AG09309 (cell line): ENCODE measurements around the gene RPS5.

Experiments
- DNase-seq: peaks from one replicate; pipeline ENCODE4 v3.0.0-alpha.2; 2010; ENCODE audit warnings: low read depth
- H3K4me3 ChIP-seq: 2 replicates; pipeline ENCODE4 v1.5.1; 2011; ENCODE audit warnings: mild to moderate bottlenecking, low read depth, low read length, moderate library complexity; ENCODE audit not compliant: control insufficient read depth
- TF ChIP-seq, protein P1 (sequence below): IDR thresholded peaks from 2 replicates; pipeline ENCODE4 v1.5.1; 2011; ENCODE audit warnings: mild to moderate bottlenecking, low read depth, low read length, inconsistent platforms; ENCODE audit not compliant: insufficient read depth, control insufficient read depth; ENCODE audit errors: missing control alignments

Gene RPS5

DNA sequence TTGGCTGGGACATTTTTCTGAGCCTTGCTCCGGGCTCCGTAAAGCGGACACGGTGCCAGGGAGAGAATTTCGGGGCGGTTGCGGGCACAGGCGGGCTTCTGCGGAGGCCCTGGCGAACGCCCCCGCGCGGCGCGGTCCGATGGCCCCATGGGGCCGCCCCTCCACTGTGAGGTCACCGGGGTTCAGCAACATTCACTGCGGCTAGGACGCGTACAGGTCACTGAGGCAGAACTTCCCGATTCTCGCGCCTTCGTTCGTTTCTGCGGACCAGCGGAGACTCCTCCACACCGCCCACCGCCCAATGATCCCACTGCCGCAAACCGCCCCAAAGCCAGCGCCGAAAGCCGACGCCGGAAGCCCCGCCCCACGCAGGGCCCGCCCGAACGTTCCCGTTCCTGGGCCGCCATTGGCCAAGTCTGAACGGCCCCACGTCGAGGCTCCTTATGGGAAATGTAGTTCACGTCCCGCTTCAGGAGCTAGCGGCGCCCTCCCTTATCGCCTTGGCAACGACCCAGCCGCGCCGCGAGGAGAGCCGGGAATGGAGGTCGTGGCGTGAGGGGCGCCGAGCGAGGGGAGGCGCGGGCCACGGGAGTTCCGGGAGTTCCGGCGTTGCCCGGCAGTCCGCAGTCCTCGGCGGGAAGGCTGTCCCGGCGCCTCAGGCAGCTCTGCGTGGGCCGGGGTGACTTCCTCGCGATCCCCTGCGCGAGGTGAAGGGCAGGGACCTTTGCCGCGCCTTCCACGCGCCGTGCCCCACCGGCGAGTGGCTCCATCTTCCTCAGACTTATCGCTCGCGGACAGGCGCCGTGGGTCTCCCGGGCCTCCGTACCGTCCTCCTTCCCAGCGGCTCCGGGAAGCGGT, 21.3 kb downstream of the RPS5 start, which contains the start of gene ZNF584:
Gene ZNF584, plus strand, starts transcription at position 498 of the 858 bp plus-strand sequence. CDS start 499 bp downstream, outside the sequence.
- peak within 1 kb of the TSS; percentile 84 for H3K4me3 ChIP-seq
- TF ChIP-seq, protein P1, sequence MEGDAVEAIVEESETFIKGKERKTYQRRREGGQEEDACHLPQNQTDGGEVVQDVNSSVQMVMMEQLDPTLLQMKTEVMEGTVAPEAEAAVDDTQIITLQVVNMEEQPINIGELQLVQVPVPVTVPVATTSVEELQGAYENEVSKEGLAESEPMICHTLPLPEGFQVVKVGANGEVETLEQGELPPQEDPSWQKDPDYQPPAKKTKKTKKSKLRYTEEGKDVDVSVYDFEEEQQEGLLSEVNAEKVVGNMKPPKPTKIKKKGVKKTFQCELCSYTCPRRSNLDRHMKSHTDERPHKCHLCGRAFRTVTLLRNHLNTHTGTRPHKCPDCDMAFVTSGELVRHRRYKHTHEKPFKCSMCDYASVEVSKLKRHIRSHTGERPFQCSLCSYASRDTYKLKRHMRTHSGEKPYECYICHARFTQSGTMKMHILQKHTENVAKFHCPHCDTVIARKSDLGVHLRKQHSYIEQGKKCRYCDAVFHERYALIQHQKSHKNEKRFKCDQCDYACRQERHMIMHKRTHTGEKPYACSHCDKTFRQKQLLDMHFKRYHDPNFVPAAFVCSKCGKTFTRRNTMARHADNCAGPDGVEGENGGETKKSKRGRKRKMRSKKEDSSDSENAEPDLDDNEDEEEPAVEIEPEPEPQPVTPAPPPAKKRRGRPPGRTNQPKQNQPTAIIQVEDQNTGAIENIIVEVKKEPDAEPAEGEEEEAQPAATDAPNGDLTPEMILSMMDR, result no peak
- peak; percentile 48 for DNase-seq

DNA sequence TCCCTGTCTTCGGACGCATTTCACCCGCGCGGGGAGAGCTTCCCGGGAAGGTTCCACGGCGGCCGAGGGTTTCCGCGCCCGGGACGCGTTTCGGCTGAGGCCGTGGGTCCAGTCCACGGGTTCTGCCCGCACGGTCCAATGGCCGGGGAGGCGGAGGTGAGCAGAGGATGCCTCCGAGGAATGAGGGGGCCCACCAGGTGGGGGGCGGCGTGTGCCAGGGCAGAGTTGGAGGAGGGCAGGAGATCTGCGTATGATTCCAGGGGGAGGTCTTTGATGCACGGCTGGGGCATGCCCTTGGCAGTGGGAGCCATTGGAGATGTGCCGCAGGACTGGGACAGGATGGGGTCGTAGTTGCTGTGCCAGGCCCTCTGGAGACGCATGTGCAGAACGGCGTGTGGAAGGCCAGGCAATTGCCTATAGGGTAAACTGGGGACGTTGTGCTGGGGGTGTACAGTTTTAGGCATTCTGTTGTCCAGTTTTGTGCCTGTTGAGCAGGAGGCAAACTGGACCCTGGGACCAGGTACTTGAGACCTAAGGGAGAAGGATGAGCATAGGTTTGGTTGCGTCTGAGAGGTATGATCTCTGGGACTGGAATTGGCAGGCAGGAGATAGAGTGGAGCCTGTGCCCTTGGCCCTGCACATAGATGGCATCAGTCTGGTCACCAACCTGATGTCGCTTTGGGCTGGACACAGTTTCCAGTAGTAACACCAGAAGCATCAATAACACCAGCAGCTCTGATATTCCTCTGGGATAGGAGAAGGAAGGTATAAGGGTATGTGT, 22.1 kb downstream of the RPS5 start:
- peak overlapping the region; percentile 84 for H3K4me3 ChIP-seq
- TF ChIP-seq, protein P1, result no peak
- no peak for DNase-seq

DNA sequence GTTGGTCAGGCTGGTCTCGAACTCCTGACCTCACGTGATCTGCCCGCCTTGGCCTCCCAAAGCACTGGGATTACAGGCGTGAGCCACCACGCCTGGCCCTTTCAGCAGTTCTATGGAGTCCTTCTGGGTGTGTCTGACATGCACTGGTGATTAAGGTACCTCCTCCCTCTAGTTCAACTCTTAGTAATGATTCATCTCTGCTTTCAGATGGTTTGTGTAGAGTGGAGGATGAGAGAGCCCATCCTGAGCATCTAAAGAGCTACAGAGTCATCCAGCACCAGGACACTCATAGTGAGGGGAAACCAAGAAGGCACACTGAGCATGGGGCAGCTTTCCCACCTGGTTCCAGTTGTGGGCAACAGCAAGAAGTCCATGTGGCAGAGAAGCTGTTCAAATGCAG, 29.5 kb downstream of the RPS5 start:
- DNase-seq, result no peak
- TF ChIP-seq, protein P1, result no peak
- no peak overlapping the region for H3K4me3 ChIP-seq

DNA sequence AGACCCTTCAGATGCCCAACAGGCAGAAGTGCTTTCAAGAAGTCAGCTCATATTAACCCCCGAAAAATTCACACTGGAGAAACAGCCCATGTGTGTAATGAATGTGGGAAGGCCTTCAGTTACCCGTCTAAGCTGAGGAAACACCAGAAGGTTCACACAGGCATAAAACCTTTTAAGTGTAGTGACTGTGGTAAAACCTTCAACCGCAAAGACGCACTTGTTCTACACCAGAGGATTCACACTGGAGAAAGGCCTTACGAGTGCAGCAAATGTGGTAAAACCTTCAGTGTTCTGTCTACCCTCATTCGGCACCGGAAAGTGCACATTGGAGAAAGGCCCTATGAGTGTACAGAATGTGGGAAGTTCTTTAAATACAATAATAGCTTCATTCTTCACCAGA, 30.0 kb downstream of the RPS5 start:
- DNase-seq, result no peak
- no peak overlapping the region for H3K4me3 ChIP-seq
- TF ChIP-seq, protein P1, result no peak

DNA sequence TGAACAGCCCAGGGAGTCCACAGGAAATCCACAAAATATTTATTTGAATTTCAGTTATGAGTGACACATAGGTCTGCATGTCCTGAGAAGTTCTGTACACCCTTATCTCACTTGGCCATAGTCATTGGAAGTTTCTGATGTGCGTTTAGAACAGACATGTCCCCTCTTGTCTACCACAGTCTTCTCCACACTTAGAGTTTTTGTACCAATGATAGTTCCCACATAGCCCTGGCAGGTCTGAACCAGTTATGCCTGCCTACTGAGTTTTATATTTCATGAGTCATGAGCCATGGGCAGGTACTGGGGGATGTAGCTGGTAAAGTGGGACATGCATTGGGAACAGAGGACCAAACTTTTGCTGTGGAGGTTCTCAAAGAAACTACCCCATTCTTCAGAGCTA, 41.5 kb downstream of the RPS5 start:
- DNase-seq, result no peak
- no peak overlapping the region for H3K4me3 ChIP-seq
- TF ChIP-seq, protein P1, result no peak

DNA sequence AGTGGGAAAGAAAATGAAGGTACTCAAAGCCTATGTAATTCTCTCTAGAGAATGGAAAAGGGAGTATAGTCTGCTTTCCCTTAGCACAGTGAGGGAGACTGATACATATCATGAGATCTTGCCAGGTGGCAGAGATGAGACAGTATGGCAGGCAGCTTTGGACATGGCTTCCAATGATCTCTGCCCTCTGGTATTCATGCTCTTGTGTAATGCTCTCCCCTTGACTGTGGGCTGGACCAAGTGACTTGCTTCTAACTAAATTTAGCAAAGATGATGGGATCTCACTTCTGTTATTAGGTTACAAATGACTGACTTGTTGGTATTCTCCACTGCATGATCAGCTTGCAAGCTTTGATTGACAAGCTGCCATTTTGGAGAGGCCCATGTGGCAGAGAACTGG, 42.7 kb downstream of the RPS5 start:
- TF ChIP-seq, protein P1, result no peak
- H3K4me3 ChIP-seq, result no peak overlapping the region
- no peak for DNase-seq
